NCI-H2029 treated with DMSO at 0.1 percent for 48 hours (cell line): ENCODE results near the gene MUC6.

Experiments
- DNase-seq: peaks from one replicate; lab custom pipeline; 2025; lab: John Stamatoyannopoulos, UW

MUC6 gene

GRCh38 chr11:1072116-1072820 is 35.8 kb upstream of the MUC6 start:
- DNase-seq, result no peak

GRCh38 chr11:1071571-1072115 is 35.1 kb upstream of the MUC6 start:
- DNase-seq, result no peak

GRCh38 chr11:1070594-1071462 is 34.3 kb upstream of the MUC6 start:
- no peak for DNase-seq

GRCh38 chr11:1069740-1070139 is 33.2 kb upstream of the MUC6 start:
- DNase-seq, result no peak

GRCh38 chr11:1067812-1068496 is 31.4 kb upstream of the MUC6 start:
- no peak for DNase-seq

GRCh38 chr11:1064167-1064566 is 27.6 kb upstream of the MUC6 start:
- DNase-seq, result no peak

- no peak for DNase-seq
Measured at GRCh38 chr11:1062075-1062820, 25.7 kb upstream of the MUC6 start.

- no peak for DNase-seq
Measured at GRCh38 chr11:1060852-1061616, 24.5 kb upstream of the MUC6 start.

GRCh38 chr11:1060410-1060809 is 23.9 kb upstream of the MUC6 start:
- DNase-seq, result no peak

- no peak for DNase-seq
Measured at GRCh38 chr11:1059759-1060158, 23.2 kb upstream of the MUC6 start.

- no peak for DNase-seq
Measured at GRCh38 chr11:1057806-1058205, 21.3 kb upstream of the MUC6 start.

GRCh38 chr11:1055990-1056771 is 19.7 kb upstream of the MUC6 start:
- DNase-seq, result no peak

GRCh38 chr11:1055109-1055703 is 18.7 kb upstream of the MUC6 start:
- DNase-seq, result no peak

- no peak for DNase-seq
Measured at GRCh38 chr11:1054143-1055108, 17.9 kb upstream of the MUC6 start.

- no peak for DNase-seq
Measured at GRCh38 chr11:1053121-1053901, 16.8 kb upstream of the MUC6 start.

- no peak for DNase-seq
Measured at GRCh38 chr11:1052133-1053011, 15.9 kb upstream of the MUC6 start.
